Right lobe of liver (tissue), 6 donors: ENCODE data around the gene TOM1. TPM values are rescaled to one million over a fixed set of nuclear protein-coding genes. Genes with fewer than 3 reads are reported as not detected.
A peak's percentile ranks its signal among the peaks of the same experiment; 100 is the strongest.

Experiments used
- ATAC-seq, 4 donors: fragments of 200-7000 bp; cut with Tn5 transposase; one replicate each; pipeline ENCODE4 v1.9.1; 2020; ENCODE audit warnings: mild to moderate bottlenecking in 4 of 4, moderate library complexity in 4 of 4
- DNase-seq, 3 donors: peaks; one replicate each; pipeline ENCODE4 v3.0.0-alpha.2; 2020
- H3K27ac ChIP-seq, 3 donors: fragments of 200-600 bp; one replicate each; pipeline ENCODE4 v1.8.0; 2022
- H3K27me3 ChIP-seq, 2 donors: fragments of 200-600 bp; one replicate each; pipeline ENCODE4 v1.8.0; 2022
- H3K36me3 ChIP-seq, 4 donors: fragments of 200-600 bp; sonication (generic) in 1 of 4; one replicate each; pipeline versions ENCODE4 v1.5.1 to v1.8.0; 2017 to 2022; ENCODE audit warnings: control low read depth in 1 of 4
- H3K4me1 ChIP-seq, 4 donors: fragments of 200-600 bp; sonication (generic) in 1 of 4; one replicate each; pipeline versions ENCODE4 v1.5.1 to v1.8.0; 2017 to 2022; ENCODE audit warnings: control low read depth in 1 of 4
- H3K4me3 ChIP-seq, 3 donors: fragments of 200-600 bp; one replicate each; pipeline ENCODE4 v1.8.0; 2022
- H3K9me3 ChIP-seq, 4 donors: fragments of 200-600 bp; sonication (generic) in 1 of 4; one replicate each; pipeline versions ENCODE4 v1.5.1 to v1.8.0; 2017 to 2022; ENCODE audit warnings: control low read depth in 1 of 4
- CTCF ChIP-seq, 4 donors: fragments of 200-600 bp in 3 of 4; fragments of 450-650 bp in 1 of 4; IDR thresholded peaks; one replicate each; pipeline versions ENCODE4 v1.5.1 to v1.8.0; 2016 to 2022; ENCODE audit warnings: antibody characterized with exemption in 4 of 4, mild to moderate bottlenecking in 2 of 4
- POLR2A ChIP-seq: fragments of 450-650 bp; IDR thresholded peaks from one replicate; pipeline ENCODE4 v1.6.1; 2017; ENCODE audit warnings: antibody characterized with exemption, mild to moderate bottlenecking
- WGBS: methylation state at CpG from one replicate; pipeline ENCODE4 v1.1.6; 2018; ENCODE audit warnings: low coverage, low lambda C conversion rate; ENCODE audit not compliant: insufficient coverage; ENCODE audit errors: missing lambda C conversion rate; 5-methylcytosine and 5-hydroxymethylcytosine counted together
- intact Hi-C, 2 donors: fragments of 100-400 bp; cut with DNase I; formaldehyde crosslinking; loops; one replicate each; pipeline versions ENCODE4 v1.11.2 to v1.14.1; 2022
- total RNA-seq, 6 experiments: library from RNA; depleted of rRNA in 2 of 6; stranded (reverse); fragments of >200 nt in 2 of 6; fragmentation: NEBNext Ultra II Directional in 3 of 6; extraction: Animal tissue kit (Norgen Biotek cat#: 25700) in 3 of 6; gene quantifications; one replicate each; pipeline versions ENCODE4 v1.1.0 to v1.2.4, GENCODE V29; 2016 to 2023
- donor health status: DM: no; HTN: yes; CAD: no.
- donor health status: DM: no; HTN: no; CAD: no.
- donor health status: DM: no; HTN: no; CAD: no.
- donor health status: DM: no; HTN: yes; CAD: no.
- donor health status: DM: no; HTN: yes; CAD: no.

TOM1 gene
- total RNA-seq, 6 experiments from 2014 or later, result 45.0 to 124 (median 54.0) TPM

DNA sequence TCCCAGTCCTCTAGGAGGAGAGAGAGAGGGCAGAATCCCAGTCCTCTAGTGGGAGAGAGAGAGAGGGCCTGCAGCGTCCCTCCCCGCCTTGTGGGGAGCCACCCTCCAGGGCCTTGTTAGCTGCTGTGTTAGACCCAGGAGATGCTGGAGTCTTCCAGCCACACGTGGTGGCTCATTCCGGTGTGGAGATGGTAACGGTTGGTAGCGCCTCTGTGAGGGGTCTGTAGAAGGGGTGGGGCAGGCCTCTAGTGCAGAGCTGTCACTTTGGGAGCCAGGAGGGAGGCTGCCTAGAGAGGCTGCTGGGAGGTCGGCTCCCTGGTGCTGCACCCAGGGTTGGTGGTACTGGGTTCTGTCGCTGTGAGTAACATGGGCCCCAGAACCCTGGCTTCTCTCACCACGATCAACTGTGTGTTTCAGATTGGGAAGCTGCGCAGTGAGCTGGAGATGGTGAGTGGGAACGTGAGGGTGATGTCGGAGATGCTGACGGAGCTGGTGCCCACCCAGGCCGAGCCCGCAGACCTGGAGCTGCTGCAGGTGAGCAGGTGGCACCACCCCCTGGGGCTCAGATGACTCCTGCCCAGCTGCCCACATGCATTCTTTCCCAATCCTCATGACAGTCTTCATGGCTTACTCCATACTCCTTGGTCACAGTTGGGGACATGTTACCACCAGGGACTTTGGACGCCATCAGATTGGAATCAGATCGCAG lies 27.3 kb downstream of the TOM1 start:
- TF ChIP-seq CTCF (IDR thresholded peaks at IDR 0.05), result no peak
- no peak for TF ChIP-seq POLR2A
- intact Hi-C loops, result no loop called here
- 100% methylated on average over 2 of the region's 17 CpGs for WGBS
- H3K9me3 ChIP-seq, result no peaks in the 10 kb centered on the region
- peaks cover 0 to 65% (median 41%) of the 10 kb centered on the region in 4 donors for H3K36me3 ChIP-seq
- no peak overlapping the region for H3K4me3 ChIP-seq
- peaks cover 0 to 39% (median 16%) of the 10 kb centered on the region in 4 donors for H3K4me1 ChIP-seq
- H3K27me3 ChIP-seq, result no peaks in the 10 kb centered on the region
- H3K27ac ChIP-seq, result no peak overlapping the region
- no peak for ATAC-seq
- DNase-seq, result peak in 1 of 3 donors; percentile 56

GRCh38 chr22:35327690-35328471 lies 28.2 kb downstream of the TOM1 start:
- TF ChIP-seq POLR2A, result no peak
- no peak for TF ChIP-seq CTCF (IDR thresholded peaks at IDR 0.05)
- Histone ChIP-seq H3K9me3 (no peaks in the 10 kb centered on the region), H3K4me3 (no peak overlapping the region), H3K27ac (peak overlapping the region in 2 of 3 donors; percentile 58 to 65), H3K4me1 (peaks cover 0 to 34% (median 16%) of the 10 kb centered on the region in 4 donors), H3K27me3 (no peaks in the 10 kb centered on the region), H3K36me3 (peaks cover 0 to 70% (median 42%) of the 10 kb centered on the region in 4 donors)
- 83% methylated on average over 8 of the region's 21 CpGs for WGBS
- intact Hi-C loops, result no loop called here
- DNase-seq, result peak in 1 of 3 donors; percentile 51
- ATAC-seq, result peak; percentile 7 to 24 (median 19)

DNA sequence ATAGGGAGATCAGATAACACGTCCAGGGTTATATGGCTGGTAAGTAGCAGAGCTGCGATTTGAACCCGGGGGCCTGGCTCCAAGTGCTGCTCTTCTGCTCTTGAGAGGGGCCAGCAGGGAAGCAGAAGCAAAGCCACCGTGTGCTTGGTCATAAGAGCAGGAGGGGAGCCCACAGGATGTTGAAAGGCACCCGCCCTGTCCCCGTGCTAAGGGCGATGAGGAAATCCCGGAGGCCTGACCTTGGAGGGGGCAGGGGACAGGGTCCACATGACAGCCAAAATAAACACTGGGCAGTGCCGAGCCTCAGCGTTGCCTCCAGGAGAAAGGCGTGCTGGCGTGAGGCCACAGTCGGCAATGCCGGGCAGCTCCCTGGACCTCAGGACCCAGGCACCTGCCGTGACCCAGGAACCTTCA lies 28.8 kb downstream of the TOM1 start:
- ATAC-seq (peak; percentile 77 to 93 (median 82)), DNase-seq (peak; percentile 91 to 97 (median 96))
- no peaks in the 10 kb centered on the region for H3K27me3 ChIP-seq
- TF ChIP-seq CTCF (IDR thresholded peaks at IDR 0.05), result peak in 1 of 4 donors; percentile 8
- TF ChIP-seq POLR2A, result peak; percentile 28
- WGBS, result 27% methylated on average over 13 of the region's 15 CpGs
- peaks cover 0 to 73% (median 40%) of the 10 kb centered on the region in 4 donors for H3K36me3 ChIP-seq
- H3K4me3 ChIP-seq, result no peak overlapping the region
- intact Hi-C loops, result no loop called here
- H3K4me1 ChIP-seq, result peaks cover 0 to 34% (median 16%) of the 10 kb centered on the region in 4 donors
- H3K27ac ChIP-seq, result peak overlapping the region; percentile 37 to 65 (median 58)
- H3K9me3 ChIP-seq, result no peaks in the 10 kb centered on the region

GRCh38 chr22:35329114-35329847 lies 29.6 kb downstream of the TOM1 start:
- H3K4me3 ChIP-seq, result no peak overlapping the region
- intact Hi-C loops, result no loop called here
- peaks cover 0 to 34% (median 16%) of the 10 kb centered on the region in 4 donors for H3K4me1 ChIP-seq
- 42% methylated on average over 12 of the region's 12 CpGs for WGBS
- H3K27me3 ChIP-seq, result no peaks in the 10 kb centered on the region
- DNase-seq (no peak), ATAC-seq (no peak)
- no peaks in the 10 kb centered on the region for H3K9me3 ChIP-seq
- peak overlapping the region; percentile 14 to 65 (median 37) for H3K27ac ChIP-seq
- H3K36me3 ChIP-seq, result peaks cover 0 to 73% (median 39%) of the 10 kb centered on the region in 4 donors
- TF ChIP-seq CTCF (IDR thresholded peaks at IDR 0.05), result peak in 2 of 4 donors; percentile 9 to 15
- TF ChIP-seq POLR2A, result no peak
